ENCODE data around the gene KLF13. TPM values are rescaled to one million over a fixed set of nuclear protein-coding genes. Genes with fewer than 3 reads are reported as not detected.

The KLF13 gene
- total RNA-seq, 1 donor from 2014 or later = 30.9 TPM

DNA sequence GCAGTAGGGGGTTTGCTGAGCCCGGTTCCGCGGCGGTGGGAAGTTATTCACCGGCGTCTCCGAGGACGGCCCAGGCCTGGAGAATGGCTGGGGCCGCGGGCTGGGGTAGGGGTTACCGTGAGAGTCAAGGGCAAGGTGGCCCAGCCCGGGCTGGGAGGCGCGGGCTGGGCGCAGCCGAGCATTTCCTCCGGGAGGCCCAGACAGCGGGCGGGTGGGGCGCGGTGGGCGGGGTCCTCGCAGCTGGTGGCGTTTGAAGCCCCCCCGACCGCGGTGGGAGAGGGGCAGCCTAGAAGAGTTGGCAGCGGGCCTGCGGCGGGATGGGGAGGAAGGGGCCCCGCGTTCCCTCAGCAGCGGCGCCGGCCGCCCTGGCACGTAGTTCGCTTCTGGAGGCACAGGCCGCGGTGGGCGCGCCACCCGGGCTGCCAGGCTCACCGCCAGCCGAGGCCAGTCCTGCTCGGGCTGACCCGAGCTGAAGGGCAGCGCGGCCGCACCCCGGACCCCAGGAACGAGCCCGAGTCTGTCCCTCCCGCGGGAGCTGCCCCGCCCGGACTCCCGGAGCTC lies 960 bp upstream of the KLF13 start:
- H3K36me3 ChIP-seq = no peaks in the 10 kb centered on the region
- H3K27me3 ChIP-seq = no peaks in the 10 kb centered on the region
- intact Hi-C loops (cut with DNase I) = loop anchor here (1.0 to 10.0 kb wide), 4 partner anchors 66 to 159 kb away; no protein-coding TSS in a partner anchor
- peak overlapping the region; percentile 56 to 77 for H3K4me3 ChIP-seq
- H3K9me3 ChIP-seq = no peaks in the 10 kb centered on the region
- DNase-seq (ENCODE audit: extremely low spot score in 2 of 2) = no peak
- peaks cover 33% of the 10 kb centered on the region for H3K4me1 ChIP-seq
- TF ChIP-seq POLR2A (IDR thresholded peaks at IDR 0.05) = no peak
- TF ChIP-seq, protein P1, sequence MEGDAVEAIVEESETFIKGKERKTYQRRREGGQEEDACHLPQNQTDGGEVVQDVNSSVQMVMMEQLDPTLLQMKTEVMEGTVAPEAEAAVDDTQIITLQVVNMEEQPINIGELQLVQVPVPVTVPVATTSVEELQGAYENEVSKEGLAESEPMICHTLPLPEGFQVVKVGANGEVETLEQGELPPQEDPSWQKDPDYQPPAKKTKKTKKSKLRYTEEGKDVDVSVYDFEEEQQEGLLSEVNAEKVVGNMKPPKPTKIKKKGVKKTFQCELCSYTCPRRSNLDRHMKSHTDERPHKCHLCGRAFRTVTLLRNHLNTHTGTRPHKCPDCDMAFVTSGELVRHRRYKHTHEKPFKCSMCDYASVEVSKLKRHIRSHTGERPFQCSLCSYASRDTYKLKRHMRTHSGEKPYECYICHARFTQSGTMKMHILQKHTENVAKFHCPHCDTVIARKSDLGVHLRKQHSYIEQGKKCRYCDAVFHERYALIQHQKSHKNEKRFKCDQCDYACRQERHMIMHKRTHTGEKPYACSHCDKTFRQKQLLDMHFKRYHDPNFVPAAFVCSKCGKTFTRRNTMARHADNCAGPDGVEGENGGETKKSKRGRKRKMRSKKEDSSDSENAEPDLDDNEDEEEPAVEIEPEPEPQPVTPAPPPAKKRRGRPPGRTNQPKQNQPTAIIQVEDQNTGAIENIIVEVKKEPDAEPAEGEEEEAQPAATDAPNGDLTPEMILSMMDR (IDR thresholded peaks at IDR 0.05) = no peak
- peak in 1 of 2 donors; percentile 12 for TF ChIP-seq POLR2AphosphoS5 (IDR thresholded peaks at IDR 0.05; ENCODE audit: insufficient read depth in 1 of 2, low read depth in 1 of 2)
- peak overlapping the region; percentile 90 for H3K27ac ChIP-seq

DNA sequence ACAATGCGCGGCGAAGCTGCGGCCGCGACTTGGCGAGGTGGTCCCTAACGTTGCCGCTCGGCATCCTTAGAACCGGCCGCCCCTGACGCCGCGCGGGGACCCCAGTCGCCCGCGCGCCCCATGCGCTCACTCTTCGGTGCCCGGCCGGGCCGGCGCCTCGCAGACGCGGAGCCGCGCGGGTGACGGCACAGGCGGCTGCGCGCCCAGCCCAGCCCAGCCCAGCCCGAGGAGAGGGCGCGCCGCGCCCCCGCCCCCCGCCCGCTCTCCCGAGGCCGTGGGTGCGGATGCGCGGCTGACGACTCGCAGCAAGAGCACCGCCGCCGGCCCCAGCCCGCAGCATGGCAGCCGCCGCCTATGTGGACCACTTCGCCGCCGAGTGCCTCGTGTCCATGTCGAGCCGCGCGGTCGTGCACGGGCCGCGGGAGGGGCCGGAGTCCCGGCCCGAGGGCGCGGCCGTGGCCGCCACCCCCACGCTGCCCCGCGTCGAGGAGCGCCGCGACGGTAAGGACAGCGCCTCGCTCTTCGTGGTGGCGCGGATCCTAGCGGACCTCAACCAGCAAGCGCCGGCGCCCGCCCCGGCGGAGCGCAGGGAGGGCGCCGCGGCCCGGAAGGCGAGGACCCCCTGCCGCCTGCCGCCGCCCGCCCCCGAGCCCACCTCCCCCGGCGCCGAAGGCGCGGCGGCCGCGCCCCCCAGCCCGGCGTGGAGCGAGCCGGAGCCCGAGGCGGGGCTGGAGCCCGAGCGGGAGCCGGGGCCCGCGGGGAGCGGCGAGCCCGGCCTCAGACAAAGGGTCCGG lies 437 bp downstream of the KLF13 start:
- Histone ChIP-seq H3K4me1 (peaks cover 47% of the 10 kb centered on the region), H3K36me3 (no peaks in the 10 kb centered on the region), H3K9me3 (no peaks in the 10 kb centered on the region), H3K27me3 (no peaks in the 10 kb centered on the region), H3K27ac (peak overlapping the region; percentile 90), H3K4me3 (peak overlapping the region; percentile 56 to 77)
- DNase-seq (ENCODE audit: extremely low spot score in 2 of 2) = no peak
- TF ChIP-seq POLR2A (IDR thresholded peaks at IDR 0.05) (peak in 1 of 2 donors; percentile 85), POLR2AphosphoS5 (IDR thresholded peaks at IDR 0.05; ENCODE audit: insufficient read depth in 1 of 2, low read depth in 1 of 2) (no peak)
- TF ChIP-seq, protein P1 (IDR thresholded peaks at IDR 0.05) = no peak
- intact Hi-C loops (cut with DNase I) = loop anchor here (1.0 to 10.0 kb wide), 4 partner anchors 64 to 158 kb away; no protein-coding TSS in a partner anchor

DNA sequence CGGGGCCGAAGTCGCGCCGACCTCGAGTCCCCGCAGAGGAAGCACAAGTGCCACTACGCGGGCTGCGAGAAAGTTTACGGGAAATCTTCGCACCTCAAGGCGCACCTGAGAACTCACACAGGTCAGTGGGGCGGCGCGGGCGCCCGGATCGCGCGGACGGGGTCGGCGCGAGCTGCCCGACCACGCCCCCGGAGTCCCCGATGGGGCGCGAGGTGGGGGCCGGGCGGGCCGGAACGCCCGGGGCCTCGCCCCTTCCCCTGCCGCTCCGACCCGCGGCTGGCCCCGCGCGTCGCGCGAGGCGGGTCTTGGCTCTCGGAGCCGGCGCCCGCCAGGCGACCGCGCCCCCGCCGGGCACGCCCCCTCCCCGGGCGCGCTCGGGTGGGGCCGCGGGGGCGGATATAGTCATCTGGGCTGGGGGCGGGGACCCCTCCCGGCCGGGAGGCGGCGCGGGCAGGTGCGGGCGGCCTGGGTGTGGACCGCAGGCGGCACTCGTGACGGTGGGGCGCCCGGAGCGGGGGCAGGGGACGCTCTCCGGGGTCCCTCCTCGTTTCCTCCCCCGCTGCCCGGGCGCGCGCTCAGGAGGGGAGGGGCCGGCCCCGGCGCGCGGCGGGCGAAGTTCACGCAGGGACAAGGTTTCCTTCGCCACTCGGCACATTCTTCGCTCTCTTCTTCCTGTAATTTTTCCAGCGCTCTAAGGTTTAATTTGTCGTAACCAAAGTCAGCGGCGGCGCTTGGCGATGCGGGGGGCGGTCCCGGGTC lies 1.2 kb downstream of the KLF13 start:
- no peak for DNase-seq (ENCODE audit: extremely low spot score in 2 of 2)
- TF ChIP-seq POLR2A (IDR thresholded peaks at IDR 0.05) = peak in 1 of 2 donors; percentile 61
- no peak for TF ChIP-seq POLR2AphosphoS5 (IDR thresholded peaks at IDR 0.05; ENCODE audit: insufficient read depth in 1 of 2, low read depth in 1 of 2)
- Histone ChIP-seq H3K9me3 (no peaks in the 10 kb centered on the region), H3K27me3 (no peaks in the 10 kb centered on the region), H3K36me3 (no peaks in the 10 kb centered on the region), H3K27ac (peak overlapping the region; percentile 90), H3K4me3 (peak overlapping the region; percentile 56 to 77), H3K4me1 (peaks cover 55% of the 10 kb centered on the region)
- intact Hi-C loops (cut with DNase I) = loop anchor here (2.0 to 10.0 kb wide), 3 partner anchors 37 to 157 kb away; no protein-coding TSS in a partner anchor

DNA sequence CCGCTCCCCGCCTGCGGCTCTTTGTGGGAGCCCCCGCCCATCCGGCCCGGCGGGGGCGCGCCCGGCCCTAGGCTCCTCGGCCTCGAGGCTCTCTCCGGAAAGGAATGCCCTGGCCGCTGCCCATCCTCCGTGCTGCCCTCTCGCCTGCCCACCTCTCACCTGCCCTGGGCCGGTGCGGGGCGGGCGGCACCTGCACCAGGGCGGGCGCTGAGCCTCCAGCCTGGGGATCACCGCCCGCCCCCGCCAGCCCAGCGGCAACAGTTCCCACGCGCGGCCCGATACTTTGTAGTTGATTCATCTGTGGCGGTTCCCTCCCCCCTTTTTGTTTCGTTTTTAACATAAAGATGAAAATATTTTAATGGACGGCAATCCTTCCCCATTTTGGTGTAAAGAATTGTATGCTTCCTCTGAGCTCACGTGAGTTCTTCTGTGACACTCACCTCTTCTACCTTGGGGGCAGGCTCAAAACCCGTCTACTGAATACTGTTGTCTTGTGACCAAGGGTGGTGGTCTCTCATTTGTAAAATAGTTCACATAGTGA lies 1.9 kb downstream of the KLF13 start:
- Histone ChIP-seq H3K9me3 (no peaks in the 10 kb centered on the region), H3K4me3 (peak overlapping the region; percentile 56 to 77), H3K4me1 (peaks cover 61% of the 10 kb centered on the region), H3K27me3 (no peaks in the 10 kb centered on the region), H3K36me3 (no peaks in the 10 kb centered on the region), H3K27ac (peak overlapping the region; percentile 90)
- DNase-seq (ENCODE audit: extremely low spot score in 2 of 2) = no peak
- intact Hi-C loops (cut with DNase I) = loop anchor here (2.0 to 10.0 kb wide), 3 partner anchors 36 to 156 kb away; no protein-coding TSS in a partner anchor
- TF ChIP-seq POLR2A (IDR thresholded peaks at IDR 0.05) = no peak
- no peak for TF ChIP-seq POLR2AphosphoS5 (IDR thresholded peaks at IDR 0.05; ENCODE audit: insufficient read depth in 1 of 2, low read depth in 1 of 2)
- TF ChIP-seq, protein P1 (IDR thresholded peaks at IDR 0.05) = no peak

Measured in vagina (tissue), 2 donors.